HG03097 (cell line): ENCODE measurements around the gene CSMD2.

Experiments
- ATAC-seq: cut with Tn5 transposase; IDR thresholded peaks from one replicate; pipeline ENCODE4 v1.9.1; 2021; ENCODE audit not compliant: unreplicated experiment, low FRiP score

The CSMD2 gene

GRCh38 chr1:33828059-33828458 is 337.0 kb downstream of the CSMD2 start:
- no peak for ATAC-seq

- no peak for ATAC-seq
Observed at GRCh38 chr1:33826711-33827110, 338.3 kb downstream of the CSMD2 start.

GRCh38 chr1:33826311-33826710 is 338.7 kb downstream of the CSMD2 start:
- no peak for ATAC-seq

GRCh38 chr1:33825506-33825905 is 339.5 kb downstream of the CSMD2 start:
- no peak for ATAC-seq

- no peak for ATAC-seq
Observed at GRCh38 chr1:33824971-33825370, 340.1 kb downstream of the CSMD2 start.

GRCh38 chr1:33824321-33824720 is 340.7 kb downstream of the CSMD2 start:
- no peak for ATAC-seq

- no peak for ATAC-seq
Observed at GRCh38 chr1:33823830-33824229, 341.2 kb downstream of the CSMD2 start.

GRCh38 chr1:33823401-33823800 is 341.6 kb downstream of the CSMD2 start:
- no peak for ATAC-seq

- no peak for ATAC-seq
Observed at GRCh38 chr1:33822396-33822795, 342.6 kb downstream of the CSMD2 start.

GRCh38 chr1:33821291-33821690 is 343.7 kb downstream of the CSMD2 start:
- no peak for ATAC-seq

- ATAC-seq: no peak
Observed at GRCh38 chr1:33820804-33821203, 344.2 kb downstream of the CSMD2 start.

- ATAC-seq: no peak
Observed at GRCh38 chr1:33819913-33820311, 345.1 kb downstream of the CSMD2 start.

- ATAC-seq: no peak
Observed at GRCh38 chr1:33819290-33819912, 345.6 kb downstream of the CSMD2 start.

GRCh38 chr1:33818071-33818470 is 347.0 kb downstream of the CSMD2 start:
- no peak for ATAC-seq

GRCh38 chr1:33815061-33815460 is 350.0 kb downstream of the CSMD2 start:
- ATAC-seq: no peak

- no peak for ATAC-seq
Observed at GRCh38 chr1:33814166-33814565, 350.9 kb downstream of the CSMD2 start.

GRCh38 chr1:33810571-33810970 is 354.5 kb downstream of the CSMD2 start:
- no peak for ATAC-seq

- ATAC-seq: no peak
Observed at GRCh38 chr1:33805988-33806387, 359.0 kb downstream of the CSMD2 start.

GRCh38 chr1:33802268-33802667 is 362.8 kb downstream of the CSMD2 start:
- no peak for ATAC-seq

GRCh38 chr1:33797849-33798248 is 367.2 kb downstream of the CSMD2 start:
- no peak for ATAC-seq

GRCh38 chr1:33792651-33793050 is 372.4 kb downstream of the CSMD2 start:
- ATAC-seq: no peak

- no peak for ATAC-seq
Observed at GRCh38 chr1:33792216-33792615, 372.8 kb downstream of the CSMD2 start.

- ATAC-seq: no peak
Observed at GRCh38 chr1:33791251-33791650, 373.8 kb downstream of the CSMD2 start.
